WTC11 (cell line): ENCODE measurements around the gene HDAC3. TPM values are rescaled to one million over a fixed set of nuclear protein-coding genes. Genes with fewer than 3 reads are reported as not detected.

Experiments
- ATAC-seq: fragments of 200-7000 bp; cut with Tn5 transposase; 2 replicates; pipeline ENCODE4 v1.10.0; 2021; ENCODE audit warnings: mild to moderate bottlenecking, moderate library complexity
- CTCF ChIA-PET: fragments of 300-600 bp; sonication (Branson Sonifier 250); formaldehyde crosslinking; loops from one replicate; lab custom pipeline; 2021; ENCODE audit warnings: antibody characterized with exemption; lab: Charles Lee
- POLR2A ChIA-PET: fragments of 350-600 bp; sonication (Branson Sonifier 250); formaldehyde crosslinking; loops from one replicate; lab custom pipeline; 2021; ENCODE audit warnings: antibody characterized with exemption; lab: Charles Lee
- DNase-seq: peaks from one replicate; pipeline ENCODE4 v3.0.0; 2021; ENCODE audit warnings: low spot score
- H3K27ac Mint-ChIP-seq: 2 replicates; pipeline ENCODE4 v1.8.0; 2021; ENCODE audit warnings: mixed read lengths
- H3K27me3 Mint-ChIP-seq: 2 replicates; pipeline ENCODE4 v1.8.0; 2021; ENCODE audit warnings: low read depth, mild to moderate bottlenecking, moderate library complexity, mixed read lengths
- H3K36me3 Mint-ChIP-seq: 2 replicates; pipeline ENCODE4 v1.8.0; 2021; ENCODE audit warnings: mixed read lengths
- H3K4me1 Mint-ChIP-seq: 2 replicates; pipeline ENCODE4 v1.8.0; 2022; ENCODE audit warnings: mixed read lengths
- H3K4me3 Mint-ChIP-seq: 2 replicates; pipeline ENCODE4 v1.8.0; 2021; ENCODE audit warnings: mild to moderate bottlenecking, moderate library complexity, mixed read lengths
- H3K9me3 Mint-ChIP-seq: 2 replicates; pipeline ENCODE4 v1.8.0; 2021; ENCODE audit warnings: mixed read lengths
- AR ChIP-seq: fragments of 250-450 bp; sonication (Bioruptor Pico); IDR thresholded peaks from 2 replicates; pipeline ENCODE4 v1.9.0; 2021; ENCODE audit warnings: mild to moderate bottlenecking
- ATF1 ChIP-seq: sonication (generic); formaldehyde crosslinking; IDR thresholded peaks from 2 replicates; pipeline ENCODE4 v1.8.1; 2023; ENCODE audit warnings: mild to moderate bottlenecking, moderate library complexity, missing genetic modification reagents
- ATF2 ChIP-seq: sonication (generic); formaldehyde crosslinking; IDR thresholded peaks from 2 replicates; pipeline ENCODE4 v1.8.1; 2022; ENCODE audit warnings: low read depth, missing genetic modification reagents, borderline replicate concordance
- CREM ChIP-seq: sonication (generic); formaldehyde crosslinking; IDR thresholded peaks from 2 replicates; pipeline ENCODE4 v1.8.1; 2022; ENCODE audit warnings: mild to moderate bottlenecking, missing genetic modification reagents, moderate library complexity
- E2F1 ChIP-seq: sonication (generic); formaldehyde crosslinking; IDR thresholded peaks from 2 replicates; pipeline ENCODE4 v1.8.0; 2022; ENCODE audit warnings: mild to moderate bottlenecking, missing genetic modification reagents
- ERG ChIP-seq: fragments of 250-450 bp; sonication (Bioruptor Pico); IDR thresholded peaks from 2 replicates; pipeline ENCODE4 v1.8.0; 2021; ENCODE audit warnings: mild to moderate bottlenecking
- ETV6 ChIP-seq: sonication (generic); formaldehyde crosslinking; IDR thresholded peaks from 2 replicates; pipeline ENCODE4 v1.8.1; 2022; ENCODE audit warnings: mild to moderate bottlenecking, missing genetic modification reagents
- GRHL2 ChIP-seq: fragments of 250-450 bp; sonication (Bioruptor Pico); IDR thresholded peaks from 2 replicates; pipeline ENCODE4 v1.8.0; 2022; ENCODE audit warnings: mild to moderate bottlenecking, moderate library complexity; ENCODE audit not compliant: insufficient replicate concordance, severe bottlenecking
- NFYB ChIP-seq: sonication (generic); formaldehyde crosslinking; conservative IDR thresholded peaks from 2 replicates; pipeline ENCODE4 v1.8.0; 2022; ENCODE audit warnings: low read depth, missing genetic modification reagents
- OVOL2 ChIP-seq: fragments of 250-450 bp; sonication (Bioruptor Pico); IDR thresholded peaks from 2 replicates; pipeline ENCODE4 v1.9.0; 2021; ENCODE audit warnings: mild to moderate bottlenecking, borderline replicate concordance
- SMAD3 ChIP-seq: sonication (generic); formaldehyde crosslinking; IDR thresholded peaks from 2 replicates; pipeline ENCODE4 v1.8.0; 2022; ENCODE audit warnings: missing genetic modification reagents, mild to moderate bottlenecking, borderline replicate concordance
- SMAD4 ChIP-seq: sonication (generic); formaldehyde crosslinking; IDR thresholded peaks from 2 replicates; pipeline ENCODE4 v1.8.0; 2022; ENCODE audit warnings: mild to moderate bottlenecking, missing genetic modification reagents
- SOX15 ChIP-seq: fragments of 250-450 bp; sonication (Bioruptor Pico); IDR thresholded peaks from 2 replicates; pipeline ENCODE4 v1.9.0; 2021; ENCODE audit warnings: mild to moderate bottlenecking
- TP53 ChIP-seq: sonication (generic); formaldehyde crosslinking; IDR thresholded peaks from 2 replicates; pipeline ENCODE4 v1.8.1; 2023; ENCODE audit warnings: mild to moderate bottlenecking, missing genetic modification reagents
- ZNF121 ChIP-seq: sonication (generic); formaldehyde crosslinking; IDR thresholded peaks from 2 replicates; pipeline ENCODE4 v1.8.0; 2023; ENCODE audit warnings: missing genetic modification reagents
- ZNF232 ChIP-seq: sonication (generic); formaldehyde crosslinking; IDR thresholded peaks from 2 replicates; pipeline ENCODE4 v1.8.0; 2022; ENCODE audit warnings: mild to moderate bottlenecking, missing genetic modification reagents
- ZNF281 ChIP-seq: sonication (generic); formaldehyde crosslinking; IDR thresholded peaks from 2 replicates; pipeline ENCODE4 v1.8.0; 2023; ENCODE audit warnings: mild to moderate bottlenecking, missing genetic modification reagents
- ZNF396 ChIP-seq: fragments of 250-450 bp; sonication (Bioruptor Pico); IDR thresholded peaks from 2 replicates; pipeline ENCODE4 v1.8.0; 2021; ENCODE audit warnings: mild to moderate bottlenecking, moderate library complexity, borderline replicate concordance
- ZNF512 ChIP-seq: sonication (generic); formaldehyde crosslinking; IDR thresholded peaks from 2 replicates; pipeline ENCODE4 v1.8.1; 2022; ENCODE audit warnings: missing genetic modification reagents, borderline replicate concordance
- total RNA-seq: library from RNA; stranded (reverse); gene quantifications from 3 replicates; pipeline ENCODE4 v1.2.3, GENCODE V29; 2021

Gene HDAC3
- total RNA-seq, 1 experiment from 2014 or later: 96.2 TPM

GRCh38 chr5:141640698-141641097, 4.0 kb upstream of the HDAC3 start (continued):
- TF ChIP-seq E2F1 (CRISPR knock-in tag) (no peak), ZNF281 (CRISPR knock-in tag) (no peak), ERG (CRISPR knock-in tag) (no peak), SMAD4 (CRISPR knock-in tag) (no peak), OVOL2 (CRISPR knock-in tag) (no peak), NFYB (CRISPR knock-in tag) (no peak), AR (CRISPR knock-in tag) (no peak), ZNF232 (CRISPR knock-in tag) (no peak), SOX15 (CRISPR knock-in tag) (no peak), SMAD3 (CRISPR knock-in tag) (no peak), GRHL2 (CRISPR knock-in tag) (no peak)

- ATAC-seq (no peak), DNase-seq (no peak)
- Mint-ChIP-seq H3K36me3 (peaks cover 11% of the 10 kb centered on the region), H3K4me3 (no peak overlapping the region), H3K9me3 (no peaks in the 10 kb centered on the region), H3K27me3 (no peaks in the 10 kb centered on the region), H3K4me1 (peaks cover 23% of the 10 kb centered on the region), H3K27ac (no peak overlapping the region)
- CTCF ChIA-PET: interaction anchor here (0.9 to 1.3 kb wide), 3 partner anchors 11 to 48 kb away, joined by 3 to 4 read pairs (median 4); partner anchors contain the start of genes DIAPH1 and FCHSD1
- POLR2A ChIA-PET: interaction anchor here (1.7 kb wide), 1 partner anchor 11 kb away, joined by 5 read pairs; the partner anchor contains the start of gene FCHSD1
- no peak for TF ChIP-seq ETV6 (CRISPR knock-in tag)
- no peak for TF ChIP-seq ZNF232 (CRISPR knock-in tag)
- TF ChIP-seq NFYB (CRISPR knock-in tag): no peak
- TF ChIP-seq ATF2 (CRISPR knock-in tag): no peak
- no peak for TF ChIP-seq AR (CRISPR knock-in tag)
- no peak for TF ChIP-seq TP53 (CRISPR knock-in tag)
- TF ChIP-seq ERG (CRISPR knock-in tag): no peak
- no peak for TF ChIP-seq CREM
- TF ChIP-seq ZNF512 (CRISPR knock-in tag): no peak
- TF ChIP-seq ZNF121 (CRISPR knock-in tag): no peak
- TF ChIP-seq ATF1 (CRISPR knock-in tag): no peak
- TF ChIP-seq SMAD4 (CRISPR knock-in tag): no peak
- no peak for TF ChIP-seq ZNF396
These were observed 3.4 kb upstream of the HDAC3 start for GRCh38 chr5:141640051-141640415.
